Astrocyte of the cerebellum (primary cell): ENCODE data around the gene LMNA.
"Not testable (repeated sequence)": the region's sequence is repeated elsewhere in the genome, so short reads cannot be mapped to it uniquely, and the experiment has no call there.

ENCODE experiments used
- DNase-seq: peaks from one replicate; pipeline ENCODE4 v3.0.0-alpha.2; 2011; ENCODE audit warnings: low read depth
- H3K4me3 ChIP-seq: 2 replicates; pipeline ENCODE4 v1.5.1; 2011; ENCODE audit warnings: mild to moderate bottlenecking, low read depth, low read length, moderate library complexity
- CTCF ChIP-seq: IDR thresholded peaks from 2 replicates; pipeline ENCODE4 v1.5.1; 2012; ENCODE audit warnings: low read length, low read depth, moderate library complexity, mild to moderate bottlenecking; ENCODE audit errors: missing control alignments
- in situ Hi-C: cut with HindIII; loops from 2 replicates; pipeline ENCODE4 v1.10.0; 2017; ENCODE audit warnings: low sequenced_read_pairs

Gene LMNA

GRCh38 chr1:156121457-156121856 is 6.9 kb downstream of the LMNA start:
- no peak for DNase-seq
- no peak overlapping the region for H3K4me3 ChIP-seq
- in situ Hi-C loops, result no loop called here
- TF ChIP-seq CTCF, result no peak

- no peak for DNase-seq
- no peak for TF ChIP-seq CTCF
- H3K4me3 ChIP-seq, result peak overlapping the region; percentile 32
- in situ Hi-C loops, result no loop called here
These were observed 7.6 kb downstream of the LMNA start for GRCh38 chr1:156122086-156122485.

GRCh38 chr1:156122519-156123355 is 8.2 kb downstream of the LMNA start:
- in situ Hi-C loops, result no loop called here
- TF ChIP-seq CTCF, result no peak
- peak overlapping the region; percentile 32 for H3K4me3 ChIP-seq
- peak; percentile 92 for DNase-seq

GRCh38 chr1:156123356-156124196 is 9.1 kb downstream of the LMNA start:
- peak overlapping the region; percentile 32 for H3K4me3 ChIP-seq
- TF ChIP-seq CTCF, result peak; percentile 31
- peak; percentile 85 for DNase-seq
- in situ Hi-C loops, result no loop called here

DNA sequence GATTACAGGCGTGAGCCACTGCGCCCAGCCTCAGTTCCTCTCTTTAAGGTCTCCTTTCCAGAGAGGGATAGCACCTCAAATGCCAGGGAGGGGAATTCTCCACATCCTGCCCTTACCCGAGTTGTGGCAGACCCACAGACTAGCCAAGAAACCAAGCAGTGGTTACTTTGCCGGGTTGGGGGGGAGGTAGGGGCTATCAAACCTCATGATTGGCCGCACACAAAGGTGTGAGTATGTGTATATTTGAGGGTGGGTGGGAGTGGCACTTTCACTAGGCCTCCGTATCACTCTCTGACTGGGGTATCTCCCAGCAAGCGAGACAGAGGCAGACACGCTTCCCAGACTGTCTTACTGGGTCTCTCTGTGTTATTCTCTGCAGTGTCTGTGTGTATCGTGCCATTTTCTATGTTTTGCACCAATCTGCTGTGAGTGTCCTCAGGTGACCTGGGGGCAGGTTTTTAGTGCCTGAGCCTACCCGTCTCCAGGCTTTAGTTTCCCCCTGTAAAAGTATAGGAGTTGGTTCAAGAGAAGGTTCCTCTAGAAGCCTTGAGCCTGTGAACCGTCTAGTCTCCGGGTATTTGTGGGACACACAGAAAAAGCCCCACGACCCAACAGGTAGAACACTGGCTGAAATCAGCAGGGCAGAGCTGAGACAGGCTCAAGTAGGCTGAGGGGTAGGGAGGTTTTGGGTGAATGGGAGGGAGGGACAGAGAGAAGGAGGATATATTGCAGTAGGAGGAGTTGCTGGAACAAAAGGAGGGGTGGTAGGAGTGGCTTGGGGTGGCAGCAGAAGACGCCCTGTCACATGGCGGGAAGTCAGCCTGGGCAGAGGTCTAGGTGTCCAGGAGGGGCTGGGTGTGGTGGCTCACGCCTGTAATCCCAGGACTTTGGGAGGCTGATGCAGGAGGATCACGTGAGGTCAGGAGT is 10.3 kb downstream of the LMNA start:
- no peak overlapping the region for H3K4me3 ChIP-seq
- TF ChIP-seq CTCF, result no peak
- in situ Hi-C loops, result no loop called here
- DNase-seq, result no peak

DNA sequence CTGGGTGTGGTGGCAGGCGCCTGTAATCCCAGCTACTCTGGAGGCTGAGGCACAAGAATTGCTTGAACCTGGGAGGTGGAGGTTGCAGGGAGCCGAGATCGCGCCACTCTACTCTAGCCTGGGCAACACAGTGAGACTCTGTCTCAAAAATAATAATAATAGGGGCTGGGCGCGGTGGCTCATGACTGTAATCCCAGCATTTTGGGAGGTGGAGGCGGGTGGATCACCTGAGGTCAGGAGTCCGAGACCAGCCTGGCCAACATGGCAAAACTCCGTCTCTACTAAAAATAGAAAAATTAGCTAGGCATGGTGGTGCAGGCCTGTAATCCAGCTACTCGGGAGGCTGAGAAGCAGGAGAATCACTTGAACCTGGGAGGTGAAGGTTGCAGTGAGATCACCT is 11.0 kb downstream of the LMNA start:
- in situ Hi-C loops, DNase-seq, H3K4me3 ChIP-seq: not testable (repeated sequence)
